Glomerular visceral epithelial cell (primary cell): Measurements from ENCODE around the gene RPL23.

Experiments
- DNase-seq: peaks from one replicate; pipeline ENCODE4 v3.0.0-alpha.2; 2016; ENCODE audit errors: extremely low spot score

RPL23 gene

GRCh38 chr17:38867968-38868816, 14.7 kb upstream of the RPL23 start:
- peak; percentile 49 for DNase-seq

GRCh38 chr17:38867179-38867967, 13.9 kb upstream of the RPL23 start:
- peak; percentile 81 for DNase-seq

- no peak for DNase-seq
Observed at GRCh38 chr17:38864636-38865398, 11.3 kb upstream of the RPL23 start.

GRCh38 chr17:38861399-38861843, 7.9 kb upstream of the RPL23 start:
- DNase-seq: no peak

GRCh38 chr17:38857271-38857670, 3.8 kb upstream of the RPL23 start:
- no peak for DNase-seq

- DNase-seq: peak; percentile 80
Observed at GRCh38 chr17:38855101-38855714, 1.7 kb upstream of the RPL23 start.

- no peak for DNase-seq
Observed at GRCh38 chr17:38852771-38853291, 690 bp downstream of the RPL23 start.

- no peak for DNase-seq
Observed at GRCh38 chr17:38851434-38851833, 2.1 kb downstream of the RPL23 start.

- no peak for DNase-seq
Observed at GRCh38 chr17:38850374-38850773, 3.1 kb downstream of the RPL23 start.

- DNase-seq: no peak
Observed at GRCh38 chr17:38848939-38849605, 4.4 kb downstream of the RPL23 start.

- DNase-seq: no peak
Observed at GRCh38 chr17:38848557-38848891, 5.0 kb downstream of the RPL23 start.

GRCh38 chr17:38844261-38844757, 9.2 kb downstream of the RPL23 start:
- no peak for DNase-seq

GRCh38 chr17:38825762-38826247, 27.7 kb downstream of the RPL23 start:
- DNase-seq: no peak

GRCh38 chr17:38824899-38825761, 28.4 kb downstream of the RPL23 start, which contains the start of gene CWC25:
Gene CWC25, minus strand, starts transcription at chr17:38825321. Its CDS starts 138 bp downstream, at chr17:38825183.
- DNase-seq: peak; percentile 94

- peak; percentile 84 for DNase-seq
Observed at GRCh38 chr17:38815576-38816193, 37.8 kb downstream of the RPL23 start.

- DNase-seq: no peak
Observed at GRCh38 chr17:38809828-38810227, 43.7 kb downstream of the RPL23 start.

- no peak for DNase-seq
Observed at GRCh38 chr17:38800237-38800760, 53.2 kb downstream of the RPL23 start.

GRCh38 chr17:38799501-38800236, 53.9 kb downstream of the RPL23 start, which contains the start of gene PIP4K2B:
Gene PIP4K2B, minus strand, starts transcription at chr17:38799556. Its CDS starts 132 bp downstream, at chr17:38799424.
- peak; percentile 98 for DNase-seq
